Gastroesophageal sphincter (tissue), 3 donors: ENCODE data around the gene KIF24.

ENCODE experiments used
- CTCF ChIP-seq, 4 experiments: fragments of 200-600 bp in 2 of 4; fragments of 450-650 bp in 2 of 4; sonication (generic) in 1 of 4; IDR thresholded peaks; one replicate each; pipeline ENCODE4 v1.5.1; 2017 to 2019; ENCODE audit warnings: antibody characterized with exemption in 4 of 4, mild to moderate bottlenecking in 2 of 4, moderate library complexity in 2 of 4
- EP300 ChIP-seq: sonication (generic); formaldehyde crosslinking; IDR thresholded peaks from one replicate; pipeline ENCODE4 v1.6.1; 2017; ENCODE audit warnings: antibody characterized with exemption, mild to moderate bottlenecking
- POLR2A ChIP-seq, 2 donors: fragments of 450-650 bp; IDR thresholded peaks; one replicate each; pipeline ENCODE4 v1.6.1; 2017; ENCODE audit warnings: antibody characterized with exemption in 2 of 2, mild to moderate bottlenecking in 2 of 2, moderate library complexity in 1 of 2
- POLR2AphosphoS5 ChIP-seq: sonication (generic); formaldehyde crosslinking; IDR thresholded peaks from one replicate; pipeline ENCODE4 v1.6.1; 2017; ENCODE audit warnings: antibody characterized with exemption

- no peak for TF ChIP-seq POLR2A (IDR thresholded peaks at IDR 0.05)
- TF ChIP-seq EP300: no peak
- no peak for TF ChIP-seq CTCF (IDR thresholded peaks at IDR 0.05)
- TF ChIP-seq POLR2AphosphoS5: no peak
These were observed 20.3 kb upstream of the KIF24 start for GRCh38 chr9:34349324-34349723.
